T-cell (primary cell): ENCODE data around the gene C1orf87. TPM values are rescaled to one million over a fixed set of nuclear protein-coding genes. Genes with fewer than 3 reads are reported as not detected.
"Not testable (repeated sequence)": the region's sequence is repeated elsewhere in the genome, so short reads cannot be mapped to it uniquely, and the experiment has no call there.

Experiments
- ATAC-seq, 4 experiments: fragments of 200-7000 bp in 3 of 4; fragments of 150-1000 bp in 1 of 4; cut with Tn5 transposase; replicated peaks in 1 of 4; 1 replicate in 3 of 4; 2 replicates in 1 of 4; pipeline ENCODE4 v1.10.0; 2021; ENCODE audit warnings: moderate library complexity in 3 of 4, mild to moderate bottlenecking in 2 of 4, moderate number of reproducible peaks in 1 of 4
- CTCF ChIA-PET, 2 donors: fragments of 300-600 bp; sonication (Branson Sonifier 250); formaldehyde crosslinking; loops; one replicate each; lab custom pipeline; 2022; ENCODE audit warnings: antibody characterized with exemption in 2 of 2; lab: Charles Lee
- POLR2A ChIA-PET, 2 donors: fragments of 300-600 bp; sonication (Branson Sonifier 250); formaldehyde crosslinking; loops; one replicate each; lab custom pipeline; 2022; ENCODE audit warnings: antibody characterized with exemption in 2 of 2; lab: Charles Lee
- DNase-seq, 35 experiments: peaks; one replicate each; pipeline versions ENCODE4 v3.0.0 to v3.0.0-alpha.2; 2013 to 2023
- H3K27ac ChIP-seq: one replicate; pipeline ENCODE4 v1.5.1; 2013; ENCODE audit warnings: low read length
- H3K27me3 ChIP-seq, 2 experiments: replicated peaks in 1 of 2; 1 replicate in 1 of 2; 2 replicates in 1 of 2; pipeline versions ENCODE4 v1.6.1 to v1.7.0; 2013; ENCODE audit warnings: low read length in 1 of 2, mixed read lengths in 1 of 2; ENCODE audit not compliant: control insufficient read depth in 2 of 2, insufficient read depth in 2 of 2; ENCODE audit errors: extremely low read depth in 1 of 2
- H3K36me3 ChIP-seq, 2 donors: 1 replicate in 1 of 2; 2 replicates in 1 of 2; pipeline versions ENCODE4 v1.6.1 to v1.7.0; 2013; ENCODE audit warnings: low read length in 1 of 2; ENCODE audit not compliant: control insufficient read depth in 2 of 2, insufficient read depth in 1 of 2; ENCODE audit errors: extremely low read depth in 1 of 2
- H3K4me1 ChIP-seq, 2 experiments: 1 replicate in 1 of 2; 2 replicates in 1 of 2; pipeline versions ENCODE4 v1.6.1 to v1.7.0; 2013; ENCODE audit warnings: low read length in 2 of 2, mixed read lengths in 1 of 2; ENCODE audit not compliant: insufficient read depth in 2 of 2, control insufficient read depth in 1 of 2; ENCODE audit errors: extremely low read depth in 1 of 2
- H3K4me3 ChIP-seq, 2 donors: 1 replicate in 1 of 2; 2 replicates in 1 of 2; pipeline versions ENCODE4 v1.5.1 to v1.7.0; 2013; ENCODE audit warnings: mild to moderate bottlenecking in 2 of 2, low read length in 1 of 2, moderate library complexity in 1 of 2; ENCODE audit not compliant: control insufficient read depth in 1 of 2; ENCODE audit errors: extremely low read depth in 1 of 2
- H3K9me3 ChIP-seq: 2 replicates; pipeline ENCODE4 v1.7.0; 2013
- H3K27ac Mint-ChIP-seq, 2 donors: one replicate each; pipeline ENCODE4 v1.8.0; 2020 to 2021; ENCODE audit warnings: mild to moderate bottlenecking in 2 of 2, mixed read lengths in 2 of 2
- H3K27me3 Mint-ChIP-seq, 2 donors: one replicate each; pipeline ENCODE4 v1.8.0; 2021 to 2022; ENCODE audit warnings: mixed read lengths in 2 of 2
- H3K36me3 Mint-ChIP-seq: one replicate; pipeline ENCODE4 v1.8.0; 2021; ENCODE audit warnings: mixed read lengths
- H3K4me1 Mint-ChIP-seq, 3 donors: one replicate each; pipeline ENCODE4 v1.8.0; 2020 to 2022; ENCODE audit warnings: mixed read lengths in 3 of 3, mild to moderate bottlenecking in 1 of 3
- H3K4me3 Mint-ChIP-seq, 3 donors: one replicate each; pipeline ENCODE4 v1.8.0; 2020 to 2022; ENCODE audit warnings: mild to moderate bottlenecking in 3 of 3, mixed read lengths in 3 of 3, moderate library complexity in 3 of 3
- H3K9me3 Mint-ChIP-seq, 3 donors: one replicate each; pipeline ENCODE4 v1.8.0; 2020 to 2022; ENCODE audit warnings: mixed read lengths in 3 of 3
- WGBS: methylation state at CpG from one replicate; pipeline ENCODE4 v1.1.5; 2013; ENCODE audit warnings: missing lambda C conversion rate; ENCODE audit not compliant: insufficient coverage; 5-methylcytosine and 5-hydroxymethylcytosine counted together
- total RNA-seq, 35 experiments: library from RNA in 6 of 35; stranded (reverse) in 6 of 35; fragments of 120-200 nt in 1 of 35; gene quantifications; one replicate each; pipeline versions ENCODE4 v1.2.1 to v1.2.4 and lab custom pipeline; 2013 to 2026

The C1orf87 gene
- total RNA-seq, 5 donors from 2014 or later (not counting 1 experiment from before 2014, with no cell fraction given), result not detected

DNA sequence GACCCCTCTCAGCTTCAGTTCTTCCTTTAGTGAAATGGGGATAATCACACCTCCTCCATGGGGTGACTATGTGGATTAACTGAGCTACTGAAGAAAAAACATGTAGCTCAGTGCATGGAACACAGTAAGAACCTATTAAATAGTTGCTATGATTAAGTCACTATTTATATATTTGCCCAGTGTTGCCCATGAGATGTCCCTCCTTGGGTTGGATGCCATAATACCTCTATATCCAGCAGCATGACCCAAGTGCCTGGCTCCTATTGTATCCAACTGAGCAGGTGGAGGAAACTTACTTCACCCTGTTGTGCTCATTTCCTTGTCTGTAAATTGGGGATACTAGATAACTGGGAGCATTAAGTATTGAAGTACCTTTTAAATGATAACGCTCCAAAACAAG, 99.9 kb downstream of the C1orf87 start:
- CTCF ChIA-PET, result interaction anchor here in 1 of 2 donors (0.5 kb wide), 1 partner anchor 1456 kb away, joined by 3 read pairs; no protein-coding TSS in a partner anchor
- Mint-ChIP-seq H3K36me3 (no peaks in the 10 kb centered on the region), H3K27me3 (peaks cover 34 to 35% of the 10 kb centered on the region in 2 donors), H3K9me3 (no peaks in the 10 kb centered on the region), H3K4me1 (peaks cover 5 to 7% (median 6%) of the 10 kb centered on the region in 3 donors), H3K4me3 (no peak overlapping the region), H3K27ac (no peak overlapping the region)
- POLR2A ChIA-PET, result no interaction called here
- Histone ChIP-seq H3K9me3 (no peaks in the 10 kb centered on the region), H3K4me3 (no peak overlapping the region), H3K4me1 (peaks cover 0 to 5% of the 10 kb centered on the region in 2 experiments), H3K27ac (no peak overlapping the region), H3K36me3 (no peaks in the 10 kb centered on the region), H3K27me3 (peaks cover 0 to 21% of the 10 kb centered on the region in 2 experiments)
- ATAC-seq, result no peak
- WGBS, result no CpG with 5 or more reads among the region's 1 CpG
- no peak for DNase-seq

DNA sequence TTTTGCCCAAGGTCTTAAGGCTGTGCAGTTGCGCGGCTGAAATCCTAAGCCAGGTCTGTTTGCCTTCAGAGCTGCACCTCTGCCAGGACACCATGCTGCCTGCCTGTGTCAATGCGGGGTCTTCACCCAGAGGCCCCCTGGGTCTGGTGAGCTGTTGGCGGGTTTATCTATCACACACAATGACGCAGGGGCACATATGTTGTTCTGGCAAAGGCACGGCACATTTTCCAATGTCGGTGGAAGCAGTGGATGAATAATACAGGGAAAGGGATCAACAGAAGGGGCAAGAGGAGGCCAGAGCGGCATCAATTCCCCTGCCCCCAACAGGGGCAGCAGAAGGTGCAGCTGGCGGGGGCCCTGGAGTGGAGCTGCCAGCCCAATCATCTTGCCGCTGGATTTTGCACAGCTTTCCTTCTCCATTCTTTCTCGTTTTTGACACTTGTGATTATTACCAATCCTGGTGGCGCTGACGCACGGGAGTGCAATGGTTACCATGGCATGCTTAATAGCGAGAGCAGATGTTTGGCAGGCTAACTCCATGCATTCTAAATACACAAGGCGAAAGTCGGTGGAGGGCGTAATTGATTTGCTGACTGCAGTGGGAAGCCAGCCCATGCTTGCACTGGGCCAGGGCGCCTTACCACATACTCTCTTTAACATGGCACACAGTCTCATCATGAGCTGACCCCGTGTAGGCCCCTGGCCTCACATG, 101.2 kb downstream of the C1orf87 start:
- Mint-ChIP-seq H3K9me3 (no peaks in the 10 kb centered on the region), H3K4me1 (peaks cover 5 to 7% (median 6%) of the 10 kb centered on the region in 3 donors), H3K27me3 (peaks cover 34 to 35% of the 10 kb centered on the region in 2 donors), H3K36me3 (no peaks in the 10 kb centered on the region), H3K27ac (no peak overlapping the region), H3K4me3 (no peak overlapping the region)
- Histone ChIP-seq H3K4me3 (no peak overlapping the region), H3K27me3 (peaks cover 0 to 21% of the 10 kb centered on the region in 2 experiments), H3K27ac (no peak overlapping the region), H3K4me1 (peaks cover 0 to 5% of the 10 kb centered on the region in 2 experiments), H3K36me3 (no peaks in the 10 kb centered on the region), H3K9me3 (no peaks in the 10 kb centered on the region)
- DNase-seq (no peak), ATAC-seq (no peak)
- ChIA-PET CTCF (interaction anchor here (0.6 to 1.5 kb wide), 6 partner anchors 10 to 1868 kb away, joined by 3 to 4 read pairs (median 3); no protein-coding TSS in a partner anchor), POLR2A (no interaction called here)
- 88% methylated on average over 12 of the region's 20 CpGs for WGBS

DNA sequence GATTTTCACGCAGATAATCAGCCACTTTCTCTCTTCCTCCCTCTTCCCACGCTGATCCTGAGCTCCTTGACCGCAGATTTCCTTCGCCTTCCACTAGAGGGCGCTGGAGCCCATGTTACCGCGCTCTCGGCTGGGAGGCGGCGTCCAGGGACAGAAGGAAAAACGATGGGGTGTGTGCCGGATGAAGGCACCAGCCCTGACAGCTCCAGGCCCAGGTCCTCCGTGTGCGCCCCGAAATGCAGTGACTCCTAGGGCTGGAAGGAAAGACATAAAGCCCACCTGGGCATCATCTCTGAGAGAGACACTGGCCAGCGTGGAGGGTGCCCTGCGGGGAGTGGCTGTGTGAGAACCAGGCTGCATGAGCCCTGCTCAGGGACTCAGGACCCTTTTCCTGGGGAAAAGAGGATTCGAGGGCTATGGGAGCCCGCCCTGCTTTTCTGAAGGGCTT, 102.1 kb downstream of the C1orf87 start:
- Mint-ChIP-seq H3K4me1 (peaks cover 5 to 7% (median 6%) of the 10 kb centered on the region in 3 donors), H3K36me3 (no peaks in the 10 kb centered on the region), H3K27ac (no peak overlapping the region), H3K4me3 (no peak overlapping the region), H3K27me3 (peaks cover 30 to 32% of the 10 kb centered on the region in 2 donors), H3K9me3 (no peaks in the 10 kb centered on the region)
- DNase-seq (peak in 25 of 35 experiments; percentile 4 to 57 (median 14)), ATAC-seq (peak in 2 of 4 experiments; percentile 35 to 44)
- POLR2A ChIA-PET, result no interaction called here
- no peak overlapping the region for H3K27ac ChIP-seq
- H3K4me1 ChIP-seq, result peaks cover 0 to 5% of the 10 kb centered on the region in 2 experiments
- no peaks in the 10 kb centered on the region for H3K36me3 ChIP-seq
- WGBS, result 12% methylated on average over 15 of the region's 19 CpGs
- CTCF ChIA-PET, result interaction anchor here (0.6 to 1.6 kb wide), 12 partner anchors 9 to 1882 kb away, joined by 3 to 6 read pairs (median 3); no protein-coding TSS in a partner anchor
- H3K9me3 ChIP-seq, result no peaks in the 10 kb centered on the region
- no peak overlapping the region for H3K4me3 ChIP-seq
- peaks cover 0 to 19% of the 10 kb centered on the region in 2 experiments for H3K27me3 ChIP-seq

GRCh38 chr1:59969542-59970175, 103.9 kb downstream of the C1orf87 start:
- peaks cover 0 to 13% of the 10 kb centered on the region in 2 experiments for H3K27me3 ChIP-seq
- peaks cover 18% of the 10 kb centered on the region in 2 donors for H3K27me3 Mint-ChIP-seq
- H3K36me3 Mint-ChIP-seq, H3K27ac ChIP-seq, DNase-seq, H3K4me1 ChIP-seq, H3K9me3 ChIP-seq, H3K4me3 ChIP-seq, ATAC-seq, H3K4me1 Mint-ChIP-seq, H3K9me3 Mint-ChIP-seq, H3K4me3 Mint-ChIP-seq, POLR2A ChIA-PET, H3K36me3 ChIP-seq, H3K27ac Mint-ChIP-seq: not testable (repeated sequence)
- CTCF ChIA-PET, result interaction anchor here in 1 of 2 donors (0.6 kb wide), 1 partner anchor 111 kb away, joined by 3 read pairs; no protein-coding TSS in a partner anchor
- WGBS, result 94% methylated on average over 29 of the region's 42 CpGs

- H3K4me1 ChIP-seq, H3K4me3 Mint-ChIP-seq, H3K36me3 Mint-ChIP-seq, H3K36me3 ChIP-seq, H3K4me3 ChIP-seq, POLR2A ChIA-PET, ATAC-seq, H3K9me3 ChIP-seq, DNase-seq, CTCF ChIA-PET, H3K4me1 Mint-ChIP-seq, H3K27ac Mint-ChIP-seq, H3K27ac ChIP-seq, H3K9me3 Mint-ChIP-seq: not testable (repeated sequence)
- H3K27me3 Mint-ChIP-seq, result peaks cover 14% of the 10 kb centered on the region in 2 donors
- 70% methylated on average over 8 of the region's 17 CpGs for WGBS
- H3K27me3 ChIP-seq, result peaks cover 0 to 13% of the 10 kb centered on the region in 2 experiments
Measured at GRCh38 chr1:59968746-59969145, 104.8 kb downstream of the C1orf87 start.

DNA sequence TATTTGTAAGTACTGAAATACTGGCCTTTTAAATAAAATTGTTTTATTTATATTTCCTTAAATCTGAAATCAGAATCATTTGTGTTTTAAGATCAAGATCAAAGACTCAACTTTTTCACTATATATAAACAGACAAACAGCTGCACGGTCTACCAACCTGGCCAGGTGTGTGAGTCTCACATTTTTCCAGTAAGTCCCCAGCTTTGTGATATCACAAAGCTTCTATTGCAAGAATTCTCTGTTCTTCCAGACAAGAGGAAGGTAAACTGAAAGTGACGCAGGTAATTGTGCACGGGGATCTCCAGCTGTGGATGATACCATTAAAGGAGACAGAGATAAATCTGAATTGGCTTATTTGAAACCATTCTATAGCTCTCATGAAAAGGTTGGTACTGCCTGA, 105.8 kb downstream of the C1orf87 start:
- Mint-ChIP-seq H3K27ac (no peak overlapping the region), H3K9me3 (no peaks in the 10 kb centered on the region), H3K36me3 (no peaks in the 10 kb centered on the region), H3K4me1 (peaks cover 5 to 7% (median 6%) of the 10 kb centered on the region in 3 donors), H3K27me3 (peaks cover 7 to 8% of the 10 kb centered on the region in 2 donors), H3K4me3 (no peak overlapping the region)
- Histone ChIP-seq H3K4me1 (peaks cover 0 to 5% of the 10 kb centered on the region in 2 experiments), H3K9me3 (no peaks in the 10 kb centered on the region), H3K27ac (no peak overlapping the region), H3K27me3 (peaks cover 0 to 13% of the 10 kb centered on the region in 2 experiments), H3K36me3 (no peaks in the 10 kb centered on the region), H3K4me3 (no peak overlapping the region)
- ChIA-PET CTCF (interaction anchor here in 1 of 2 donors (0.8 kb wide), 1 partner anchor 8 kb away, joined by 3 read pairs; no protein-coding TSS in a partner anchor), POLR2A (interaction anchor here in 1 of 2 donors (0.8 kb wide), 1 partner anchor 1149 kb away, joined by 4 read pairs; no protein-coding TSS in a partner anchor)
- no CpG with 5 or more reads among the region's 3 CpGs for WGBS
- DNase-seq (no peak), ATAC-seq (no peak)
